ENCODE measurements around the gene IGSF21. TPM values are rescaled to one million over a fixed set of nuclear protein-coding genes. Genes with fewer than 3 reads are reported as not detected.

The IGSF21 gene
- total and polyA plus RNA-seq, 2 donors (not counting 3 experiments of a cell fraction or from before 2014, with no cell fraction given): not detected

- Histone ChIP-seq H3K4me1 (ENCODE audit: control insufficient read depth, extremely low read depth, insufficient read depth, low read length) (no peaks in the 10 kb centered on the region), H3K27ac (ENCODE audit: insufficient read depth, low read depth, low read length) (no peak overlapping the region), H2AFZ (ENCODE audit: low read depth, low read length) (no peak overlapping the region), H3K79me2 (ENCODE audit: control insufficient read depth, insufficient read depth, low read length) (no peaks in the 10 kb centered on the region), H3K27me3 (ENCODE audit: control insufficient read depth in 2 of 2, insufficient read depth in 2 of 2, low read length in 2 of 2) (no peaks in the 10 kb centered on the region), H3K9ac (replicated peaks; ENCODE audit: extremely low read depth, insufficient read depth, low read length) (no peak overlapping the region), H3K9me1 (replicated peaks; ENCODE audit: control insufficient read depth, extremely low read depth, insufficient read depth, low read length) (no peaks in the 10 kb centered on the region), H3K9me3 (replicated peaks; ENCODE audit: control insufficient read depth, insufficient read depth, low read length) (no peaks in the 10 kb centered on the region), H4K20me1 (replicated peaks; ENCODE audit: control insufficient read depth, extremely low read depth, insufficient read depth, low read length) (no peaks in the 10 kb centered on the region), H3K4me2 (ENCODE audit: insufficient read depth, low read length) (no peak overlapping the region), H3K4me3 (replicated peaks in 1 of 3; ENCODE audit: insufficient read depth in 1 of 3, low read depth in 1 of 3, low read length in 3 of 3) (no peak overlapping the region), H3K36me3 (ENCODE audit: control insufficient read depth in 2 of 2, extremely low read depth in 1 of 2, insufficient read depth in 2 of 2, low read length in 2 of 2) (no peaks in the 10 kb centered on the region)
- dilution Hi-C loops (cut with MboI; ENCODE audit: extremely low pct_ligation_motif_present, low sequenced_read_pairs) (no loop called here), intact Hi-C loops (cut with micrococcal nuclease) (no loop called here)
- FAIRE-seq (no peak), DNase-seq (ENCODE audit: low read depth, low spot score) (no peak)
- ChIA-PET CTCF (no interaction called here), POLR2A (no interaction called here)
- no peak for TF ChIP-seq GATA2 (IDR thresholded peaks at IDR 0.05; ENCODE audit: insufficient read depth, insufficient read length, low read depth, low read length)
- no peak for TF ChIP-seq POLR2A (IDR thresholded peaks at IDR 0.05; ENCODE audit: low read depth, low read length)
- TF ChIP-seq JUN (IDR thresholded peaks at IDR 0.05; ENCODE audit: borderline replicate concordance, insufficient read depth, insufficient read length, low read depth): no peak
- BruUV-seq (replicated peaks): no TSS peak
Observed at GRCh38 chr1:18288722-18289121, 181.1 kb downstream of the IGSF21 start.

- Histone ChIP-seq H3K9me3 (replicated peaks; ENCODE audit: control insufficient read depth, insufficient read depth, low read length) (no peaks in the 10 kb centered on the region), H3K4me1 (ENCODE audit: control insufficient read depth, extremely low read depth, insufficient read depth, low read length) (no peaks in the 10 kb centered on the region), H3K4me2 (ENCODE audit: insufficient read depth, low read length) (no peak overlapping the region), H2AFZ (ENCODE audit: low read depth, low read length) (no peak overlapping the region), H3K9me1 (replicated peaks; ENCODE audit: control insufficient read depth, extremely low read depth, insufficient read depth, low read length) (no peaks in the 10 kb centered on the region), H3K79me2 (ENCODE audit: control insufficient read depth, insufficient read depth, low read length) (no peaks in the 10 kb centered on the region), H3K4me3 (replicated peaks in 1 of 3; ENCODE audit: insufficient read depth in 1 of 3, low read depth in 1 of 3, low read length in 3 of 3) (no peak overlapping the region), H3K27me3 (ENCODE audit: control insufficient read depth in 2 of 2, insufficient read depth in 2 of 2, low read length in 2 of 2) (no peaks in the 10 kb centered on the region), H3K27ac (ENCODE audit: insufficient read depth, low read depth, low read length) (no peak overlapping the region), H3K36me3 (ENCODE audit: control insufficient read depth in 2 of 2, extremely low read depth in 1 of 2, insufficient read depth in 2 of 2, low read length in 2 of 2) (no peaks in the 10 kb centered on the region), H3K9ac (replicated peaks; ENCODE audit: extremely low read depth, insufficient read depth, low read length) (no peak overlapping the region), H4K20me1 (replicated peaks; ENCODE audit: control insufficient read depth, extremely low read depth, insufficient read depth, low read length) (no peaks in the 10 kb centered on the region)
- ChIA-PET POLR2A (no interaction called here), CTCF (no interaction called here)
- intact Hi-C loops (cut with micrococcal nuclease): no loop called here
- TF ChIP-seq POLR2A (IDR thresholded peaks at IDR 0.05; ENCODE audit: low read depth, low read length): no peak
- TF ChIP-seq JUN (IDR thresholded peaks at IDR 0.05; ENCODE audit: borderline replicate concordance, insufficient read depth, insufficient read length, low read depth): no peak
- no peak for TF ChIP-seq EZH2 (IDR thresholded peaks at IDR 0.05; ENCODE audit: borderline replicate concordance, low read depth, low read length, severe bottlenecking)
- TF ChIP-seq POLR2AphosphoS5 (IDR thresholded peaks at IDR 0.05; ENCODE audit: insufficient read depth, low read depth, low read length): no peak
- TF ChIP-seq, protein P1, sequence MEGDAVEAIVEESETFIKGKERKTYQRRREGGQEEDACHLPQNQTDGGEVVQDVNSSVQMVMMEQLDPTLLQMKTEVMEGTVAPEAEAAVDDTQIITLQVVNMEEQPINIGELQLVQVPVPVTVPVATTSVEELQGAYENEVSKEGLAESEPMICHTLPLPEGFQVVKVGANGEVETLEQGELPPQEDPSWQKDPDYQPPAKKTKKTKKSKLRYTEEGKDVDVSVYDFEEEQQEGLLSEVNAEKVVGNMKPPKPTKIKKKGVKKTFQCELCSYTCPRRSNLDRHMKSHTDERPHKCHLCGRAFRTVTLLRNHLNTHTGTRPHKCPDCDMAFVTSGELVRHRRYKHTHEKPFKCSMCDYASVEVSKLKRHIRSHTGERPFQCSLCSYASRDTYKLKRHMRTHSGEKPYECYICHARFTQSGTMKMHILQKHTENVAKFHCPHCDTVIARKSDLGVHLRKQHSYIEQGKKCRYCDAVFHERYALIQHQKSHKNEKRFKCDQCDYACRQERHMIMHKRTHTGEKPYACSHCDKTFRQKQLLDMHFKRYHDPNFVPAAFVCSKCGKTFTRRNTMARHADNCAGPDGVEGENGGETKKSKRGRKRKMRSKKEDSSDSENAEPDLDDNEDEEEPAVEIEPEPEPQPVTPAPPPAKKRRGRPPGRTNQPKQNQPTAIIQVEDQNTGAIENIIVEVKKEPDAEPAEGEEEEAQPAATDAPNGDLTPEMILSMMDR (IDR thresholded peaks at IDR 0.05; ENCODE audit: extremely low read depth in 1 of 2, insufficient read depth in 1 of 2, low read depth in 1 of 2, low read length in 2 of 2): no peak
- no peak for TF ChIP-seq MYC (IDR thresholded peaks at IDR 0.05; ENCODE audit: low read depth, low read length)
- TF ChIP-seq, protein P2, sequence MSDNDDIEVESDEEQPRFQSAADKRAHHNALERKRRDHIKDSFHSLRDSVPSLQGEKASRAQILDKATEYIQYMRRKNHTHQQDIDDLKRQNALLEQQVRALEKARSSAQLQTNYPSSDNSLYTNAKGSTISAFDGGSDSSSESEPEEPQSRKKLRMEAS (IDR thresholded peaks at IDR 0.05; ENCODE audit: insufficient read depth, insufficient read length): no peak
- TF ChIP-seq GATA2 (IDR thresholded peaks at IDR 0.05; ENCODE audit: insufficient read depth, insufficient read length, low read depth, low read length): no peak
- TF ChIP-seq FOS (IDR thresholded peaks at IDR 0.05; ENCODE audit: borderline replicate concordance, insufficient read depth, low read length): no peak
- dilution Hi-C loops (cut with MboI; ENCODE audit: extremely low pct_ligation_motif_present, low sequenced_read_pairs): no loop called here
- no peak for DNase-seq (ENCODE audit: low read depth, low spot score)
- BruUV-seq (replicated peaks): no TSS peak
- no peak for FAIRE-seq
Observed at GRCh38 chr1:18289597-18289996, 182.0 kb downstream of the IGSF21 start.
